GM21515 (cell line): ENCODE results near the gene SLITRK1.

Experiments used
- ATAC-seq: cut with Tn5 transposase; IDR thresholded peaks from one replicate; pipeline ENCODE4 v1.9.1; 2021; ENCODE audit not compliant: unreplicated experiment

Gene SLITRK1

DNA sequence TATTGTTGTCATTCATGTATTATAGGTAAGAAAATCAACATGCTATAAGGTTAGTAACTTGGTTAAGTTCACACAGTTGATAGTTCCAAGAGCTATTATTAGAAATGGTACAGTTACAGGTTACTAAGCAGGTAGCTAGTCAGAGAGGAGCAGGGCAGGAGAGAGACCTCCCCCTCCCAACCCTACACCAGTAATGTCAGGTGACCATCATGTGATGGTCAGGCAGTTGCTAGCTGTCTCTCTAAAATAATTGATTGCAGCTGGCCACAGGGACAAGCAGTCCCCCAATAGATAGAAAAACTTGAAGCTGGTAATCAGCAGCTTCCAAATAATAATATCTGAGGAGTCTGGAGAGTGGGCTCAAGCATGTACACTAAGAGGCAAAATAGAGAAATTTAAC is 14.6 kb downstream of the SLITRK1 start:
- no peak for ATAC-seq

DNA sequence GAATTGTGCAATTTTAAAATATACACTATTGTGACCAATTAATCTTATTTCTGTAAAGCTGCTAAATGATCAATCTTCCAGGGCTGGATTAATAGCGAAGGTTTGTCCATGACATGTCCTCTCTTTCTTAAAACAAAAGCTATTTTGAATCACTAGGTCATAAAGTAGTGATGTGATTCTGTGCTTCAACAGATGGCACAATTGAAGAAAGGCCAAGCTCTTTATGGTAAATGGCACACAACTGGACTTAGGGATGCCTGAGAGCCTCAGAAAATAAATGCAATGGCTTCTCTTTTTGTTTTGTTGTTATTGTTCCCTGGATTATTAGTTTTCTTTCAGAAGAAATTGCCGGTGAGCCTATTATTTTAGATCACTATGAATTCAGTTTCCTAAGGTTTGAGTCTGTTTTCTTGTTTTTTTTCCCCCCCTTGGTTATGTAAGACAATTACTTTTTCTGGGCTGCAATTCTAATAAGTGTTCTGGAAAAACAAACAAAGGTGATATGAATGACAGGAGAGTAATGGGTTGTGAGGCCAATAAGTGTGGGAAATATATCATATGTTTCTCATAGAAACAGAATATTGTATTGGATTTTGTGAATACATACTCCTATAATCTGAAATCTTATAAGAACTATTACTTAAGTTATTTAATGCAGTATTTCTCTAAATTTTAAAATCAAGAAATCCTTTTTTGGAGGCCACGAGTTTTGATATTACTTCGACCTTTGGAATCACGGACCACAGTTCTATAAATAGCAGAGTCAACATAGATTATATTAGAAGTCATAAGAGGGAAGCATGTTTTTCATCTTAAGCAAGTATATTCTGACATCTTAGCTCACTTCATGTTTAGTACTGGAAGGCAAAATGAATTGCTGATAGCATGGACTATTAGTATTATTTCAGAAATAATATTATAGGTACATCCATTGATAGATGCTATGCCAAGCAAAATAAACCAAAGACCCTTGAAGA is 16.8 kb downstream of the SLITRK1 start:
- ATAC-seq, result no peak

DNA sequence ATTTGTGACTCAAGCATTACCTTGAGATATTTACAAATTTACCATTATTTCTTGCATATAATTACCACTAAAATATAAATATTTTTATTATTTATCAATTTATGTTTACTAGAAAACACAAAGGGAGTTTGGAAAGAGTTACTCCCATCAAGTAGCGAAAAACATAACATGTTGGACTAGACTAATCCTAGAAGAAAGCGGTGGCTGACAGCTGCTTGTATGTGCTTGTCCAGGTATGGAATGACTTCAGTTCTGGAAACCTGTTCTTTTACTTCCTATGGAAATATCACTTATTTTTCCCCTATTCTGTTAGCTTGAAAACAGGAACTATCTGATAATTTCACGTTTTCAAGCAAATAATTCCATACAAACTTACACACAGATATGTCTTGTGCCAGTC is 28.5 kb downstream of the SLITRK1 start:
- no peak for ATAC-seq

DNA sequence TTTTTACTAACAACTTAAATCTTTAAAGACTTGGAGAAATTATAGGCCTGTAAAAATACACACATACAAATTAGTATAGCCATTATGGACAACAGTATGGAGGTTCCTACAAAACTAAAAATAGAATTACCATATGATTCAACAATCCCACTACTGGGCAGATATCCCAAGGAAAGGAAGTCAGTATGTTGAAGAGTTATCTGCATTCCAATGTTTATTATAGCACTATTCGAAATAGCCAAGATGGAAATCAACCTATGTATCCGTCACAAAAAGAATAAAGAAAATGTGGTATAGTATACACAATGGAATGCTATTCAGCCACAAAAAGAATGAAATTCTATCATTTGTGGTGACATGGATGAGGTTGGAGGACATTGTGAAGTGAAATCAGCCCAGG is 37.2 kb downstream of the SLITRK1 start:
- no peak for ATAC-seq

DNA sequence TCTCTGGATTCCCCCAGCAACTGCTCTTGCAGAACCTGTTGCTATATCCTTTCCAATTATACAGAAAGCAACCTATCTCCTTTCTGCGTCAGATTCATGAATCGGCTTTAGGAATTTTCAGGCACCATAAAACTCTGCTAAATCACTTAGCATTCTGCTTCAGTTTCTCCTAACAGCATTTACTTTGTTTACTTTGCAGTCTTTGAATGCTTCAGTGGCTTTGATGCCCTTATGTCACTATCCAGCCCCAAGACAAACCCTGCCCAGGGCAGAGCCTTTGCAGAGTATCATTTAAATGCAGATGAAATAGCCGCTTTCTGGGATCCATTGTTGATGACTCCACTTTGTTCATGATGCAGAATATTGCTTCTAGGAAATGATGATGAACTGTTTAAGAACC is 43.1 kb downstream of the SLITRK1 start:
- no peak for ATAC-seq

DNA sequence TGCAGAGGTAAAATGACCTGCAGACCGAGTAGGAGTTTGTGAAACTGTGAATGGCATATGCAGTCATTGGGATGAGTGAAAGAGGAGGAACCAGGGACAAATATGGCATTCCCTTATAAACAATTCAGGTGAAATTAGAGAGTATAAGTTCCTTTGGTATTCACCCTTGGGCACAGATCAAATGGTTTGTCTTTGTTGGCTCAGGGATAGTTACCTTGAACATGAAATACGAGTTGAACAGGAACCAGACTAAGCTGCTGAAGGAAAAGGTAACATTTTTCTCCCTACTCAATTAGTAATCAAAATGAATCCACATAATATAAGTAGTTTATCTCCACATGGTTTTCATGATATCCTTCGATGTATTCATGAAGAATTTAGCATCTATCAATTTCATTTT is 50.5 kb downstream of the SLITRK1 start:
- ATAC-seq, result no peak

DNA sequence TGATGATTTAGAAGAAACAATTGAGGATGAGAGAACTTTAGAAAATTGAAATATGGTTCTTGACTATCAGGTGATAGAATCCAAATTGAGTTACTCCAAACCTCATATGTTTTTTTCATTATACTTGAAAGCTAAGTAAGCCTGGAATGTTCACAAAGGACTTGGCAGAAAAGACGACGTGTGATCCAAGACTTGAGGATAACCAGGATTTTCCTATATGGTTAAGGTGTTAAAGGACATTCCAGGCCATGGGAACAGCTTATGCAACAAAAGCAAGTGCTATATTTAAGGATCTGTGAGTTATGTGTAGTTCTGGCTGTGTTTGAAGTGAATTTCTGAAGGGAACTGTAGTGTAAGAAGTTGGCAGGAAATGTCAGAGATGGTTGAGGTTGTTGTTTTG is 52.5 kb downstream of the SLITRK1 start:
- ATAC-seq, result no peak

DNA sequence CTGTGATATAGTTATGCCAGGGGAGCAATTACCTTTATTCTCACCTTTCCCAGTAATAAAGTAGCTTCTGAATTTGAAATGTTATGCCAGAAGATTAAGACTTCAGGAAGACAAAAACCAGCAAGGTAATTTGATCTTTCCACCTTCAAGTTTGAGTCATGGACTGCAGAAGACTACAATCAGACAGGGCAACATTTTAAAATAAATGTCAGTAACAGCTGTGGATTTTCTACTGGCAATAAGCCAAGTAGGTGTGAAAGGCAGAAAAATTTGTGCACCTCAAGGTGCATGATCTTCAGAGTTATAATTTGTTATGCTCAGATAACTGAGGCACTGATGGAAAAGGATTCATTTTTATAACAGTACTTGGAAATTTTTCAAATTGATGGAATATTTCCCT is 54.9 kb downstream of the SLITRK1 start:
- ATAC-seq, result no peak
